B cell (primary cell): ENCODE results near the gene ATP5F1E. TPM values are rescaled to one million over a fixed set of nuclear protein-coding genes. Genes with fewer than 3 reads are reported as not detected.
A peak's percentile ranks its signal among the peaks of the same experiment; 100 is the strongest.

Experiments used
- ATAC-seq: fragments of 200-7000 bp; cut with Tn5 transposase; one replicate; pipeline ENCODE4 v1.10.0; 2021; ENCODE audit warnings: low read depth, mild to moderate bottlenecking, moderate number of reproducible peaks, moderate library complexity
- CTCF ChIA-PET: fragments of 350-600 bp; sonication (Branson Sonifier 250); formaldehyde crosslinking; loops from one replicate; lab custom pipeline; 2021; ENCODE audit warnings: antibody characterized with exemption, inconsistent platforms; lab: Charles Lee
- POLR2A ChIA-PET: fragments of 350-600 bp; sonication (Branson Sonifier 250); formaldehyde crosslinking; loops from one replicate; lab custom pipeline; 2021; ENCODE audit warnings: antibody characterized with exemption; lab: Charles Lee
- DNase-seq: peaks from one replicate; pipeline ENCODE4 v3.0.0; 2013
- H2AFZ ChIP-seq: 2 replicates; pipeline ENCODE4 v1.6.1; 2012; ENCODE audit warnings: mild to moderate bottlenecking, low read depth, low read length; ENCODE audit not compliant: insufficient read depth, poor library complexity, severe bottlenecking
- H3K27ac ChIP-seq, 2 donors: 1 replicate in 1 of 2; 2 replicates in 1 of 2; pipeline ENCODE4 v1.5.1; 2012 to 2013; ENCODE audit warnings: low read length in 2 of 2, mild to moderate bottlenecking in 2 of 2, moderate library complexity in 1 of 2
- H3K27me3 ChIP-seq, 4 experiments: fragments of 200-600 bp in 1 of 4; sonication (generic) in 1 of 4; replicated peaks in 1 of 4; 1 replicate in 2 of 4; 2 replicates in 2 of 4; pipeline versions ENCODE4 v1.6.1 to v1.7.0; 2013 to 2016; ENCODE audit warnings: low read length in 3 of 4, mild to moderate bottlenecking in 2 of 4, mixed read lengths in 1 of 4, moderate library complexity in 1 of 4; ENCODE audit not compliant: insufficient read depth in 4 of 4, control insufficient read depth in 3 of 4; ENCODE audit errors: control extremely low read depth in 1 of 4
- H3K36me3 ChIP-seq, 2 experiments: replicated peaks in 1 of 2; 1 replicate in 1 of 2; 2 replicates in 1 of 2; pipeline versions ENCODE4 v1.6.1 to v1.7.1; 2013; ENCODE audit warnings: low read length in 1 of 2; ENCODE audit not compliant: insufficient read depth in 2 of 2, control insufficient read depth in 1 of 2; ENCODE audit errors: control extremely low read depth in 1 of 2, extremely low read depth in 1 of 2
- H3K4me1 ChIP-seq, 2 donors: fragments of 200-600 bp in 1 of 2; sonication (generic) in 1 of 2; 1 replicate in 1 of 2; 2 replicates in 1 of 2; pipeline versions ENCODE4 v1.5.1 to v1.6.1; 2013 to 2017; ENCODE audit warnings: low read length in 2 of 2; ENCODE audit not compliant: control insufficient read depth in 2 of 2, insufficient read depth in 2 of 2
- H3K4me2 ChIP-seq: replicated peaks from 2 replicates; pipeline ENCODE3; 2012; ENCODE audit warnings: mild to moderate bottlenecking, low read depth, low read length; ENCODE audit not compliant: poor library complexity, severe bottlenecking
- H3K4me3 ChIP-seq, 5 experiments: fragments of 200-600 bp in 1 of 5; sonication (generic) in 1 of 5; 1 replicate in 3 of 5; 2 replicates in 2 of 5; pipeline versions ENCODE4 v1.5.1 to v1.7.0; 2011 to 2016; ENCODE audit warnings: low read length in 4 of 5, mild to moderate bottlenecking in 4 of 5, low read depth in 2 of 5, control low read depth in 1 of 5, moderate library complexity in 1 of 5; ENCODE audit not compliant: insufficient read depth in 1 of 5; ENCODE audit errors: control extremely low read depth in 1 of 5, extremely low read depth in 1 of 5
- H3K79me2 ChIP-seq: fragments of 200-600 bp; sonication (generic); one replicate; pipeline ENCODE4 v1.6.0; 2016; ENCODE audit warnings: low read length; ENCODE audit not compliant: control insufficient read depth, insufficient read depth
- H3K9ac ChIP-seq: fragments of 200-600 bp; sonication (generic); 2 replicates; pipeline ENCODE4 v1.6.1; 2017; ENCODE audit warnings: mild to moderate bottlenecking, low read length, moderate library complexity
- H3K9me3 ChIP-seq, 3 donors: one replicate each; pipeline versions ENCODE4 v1.6.1 to v1.7.1; 2013; ENCODE audit warnings: low read length in 2 of 3; ENCODE audit not compliant: control insufficient read depth in 2 of 3, insufficient read depth in 1 of 3; ENCODE audit errors: control extremely low read depth in 1 of 3
- H4K20me1 ChIP-seq: 2 replicates; pipeline ENCODE4 v1.6.0; 2012; ENCODE audit warnings: mild to moderate bottlenecking, low read length; ENCODE audit not compliant: insufficient read depth, control insufficient read depth, poor library complexity, severe bottlenecking
- H3K27ac Mint-ChIP-seq: one replicate; pipeline ENCODE4 v1.8.0; 2021; ENCODE audit warnings: mixed read lengths
- H3K27me3 Mint-ChIP-seq: one replicate; pipeline ENCODE4 v1.8.0; 2021; ENCODE audit warnings: mixed read lengths
- H3K4me1 Mint-ChIP-seq: one replicate; pipeline ENCODE4 v1.8.0; 2021; ENCODE audit warnings: mixed read lengths
- H3K4me3 Mint-ChIP-seq: one replicate; pipeline ENCODE4 v1.8.0; 2021; ENCODE audit warnings: mixed read lengths
- H3K9me3 Mint-ChIP-seq: one replicate; pipeline ENCODE4 v1.8.0; 2022; ENCODE audit warnings: mixed read lengths; ENCODE audit not compliant: insufficient read depth
- CTCF ChIP-seq: fragments of 200-600 bp; IDR thresholded peaks from one replicate; pipeline ENCODE4 v1.8.0; 2022; ENCODE audit warnings: antibody characterized with exemption, mild to moderate bottlenecking
- EZH2 ChIP-seq: IDR thresholded peaks from 2 replicates; pipeline ENCODE4 v1.6.1; 2012; ENCODE audit warnings: borderline replicate concordance, low read depth, mild to moderate bottlenecking, moderate library complexity, low read length; ENCODE audit not compliant: insufficient read depth, poor library complexity, severe bottlenecking
- WGBS: methylation state at CpG from one replicate; pipeline ENCODE4 v1.1.5; 2013; ENCODE audit warnings: missing lambda C conversion rate; ENCODE audit not compliant: insufficient coverage; 5-methylcytosine and 5-hydroxymethylcytosine counted together
- intact Hi-C: fragments of 100-400 bp; cut with micrococcal nuclease; formaldehyde crosslinking; loops from one replicate; pipeline ENCODE4 v1.10.0; 2022
- polyA plus RNA-seq: library from polyadenylated mRNA; depleted of rRNA; stranded (reverse); fragments of >200 nt; gene quantifications from 2 replicates; pipeline ENCODE4 v1.2.3, GENCODE V29; 2012
- total RNA-seq, 2 donors: library from RNA; stranded (reverse); fragments of 120-200 nt in 1 of 2; gene quantifications; 1 replicate in 1 of 2; 2 replicates in 1 of 2; pipeline versions ENCODE4 v1.2.3 to v1.2.4, GENCODE V29; 2013 to 2022

ATP5F1E gene
- total and polyA plus RNA-seq, 2 donors (not counting 1 experiment from before 2014, with no cell fraction given), result 22.2 to 55.0 TPM

- 54% methylated on average over 11 of the region's 13 CpGs for WGBS
- H3K27ac ChIP-seq, result no peak overlapping the region
- POLR2A ChIA-PET, result no interaction called here
- ATAC-seq (no peak), DNase-seq (no peak)
- H3K4me1 ChIP-seq, result peaks cover 23 to 28% of the 10 kb centered on the region in 2 donors
- H2AFZ ChIP-seq, result no peak overlapping the region
- H3K9me3 Mint-ChIP-seq, result no peaks in the 10 kb centered on the region
- peak overlapping the region; percentile 19 for H3K4me3 Mint-ChIP-seq
- H3K36me3 ChIP-seq, result no peaks in the 10 kb centered on the region
- TF ChIP-seq EZH2, result no peak
- no peak for TF ChIP-seq CTCF
- intact Hi-C loops, result no loop called here
- H3K9me3 ChIP-seq, result no peaks in the 10 kb centered on the region
- no peaks in the 10 kb centered on the region for H3K27me3 Mint-ChIP-seq
- no peaks in the 10 kb centered on the region for H4K20me1 ChIP-seq
- H3K4me3 ChIP-seq, result no peak overlapping the region
- H3K27ac Mint-ChIP-seq, result peak overlapping the region; percentile 61
- H3K4me1 Mint-ChIP-seq, result peaks cover 56% of the 10 kb centered on the region
- H3K9ac ChIP-seq, result no peak overlapping the region
- no peaks in the 10 kb centered on the region for H3K27me3 ChIP-seq
- CTCF ChIA-PET, result no interaction called here
- H3K4me2 ChIP-seq, result no peak overlapping the region
- H3K79me2 ChIP-seq, result peaks cover 31% of the 10 kb centered on the region
These were observed 18.1 kb downstream of the ATP5F1E start for GRCh38 chr20:59013959-59014608.
